ENCODE data around the gene ZNF467.

ZNF467 gene

DNA sequence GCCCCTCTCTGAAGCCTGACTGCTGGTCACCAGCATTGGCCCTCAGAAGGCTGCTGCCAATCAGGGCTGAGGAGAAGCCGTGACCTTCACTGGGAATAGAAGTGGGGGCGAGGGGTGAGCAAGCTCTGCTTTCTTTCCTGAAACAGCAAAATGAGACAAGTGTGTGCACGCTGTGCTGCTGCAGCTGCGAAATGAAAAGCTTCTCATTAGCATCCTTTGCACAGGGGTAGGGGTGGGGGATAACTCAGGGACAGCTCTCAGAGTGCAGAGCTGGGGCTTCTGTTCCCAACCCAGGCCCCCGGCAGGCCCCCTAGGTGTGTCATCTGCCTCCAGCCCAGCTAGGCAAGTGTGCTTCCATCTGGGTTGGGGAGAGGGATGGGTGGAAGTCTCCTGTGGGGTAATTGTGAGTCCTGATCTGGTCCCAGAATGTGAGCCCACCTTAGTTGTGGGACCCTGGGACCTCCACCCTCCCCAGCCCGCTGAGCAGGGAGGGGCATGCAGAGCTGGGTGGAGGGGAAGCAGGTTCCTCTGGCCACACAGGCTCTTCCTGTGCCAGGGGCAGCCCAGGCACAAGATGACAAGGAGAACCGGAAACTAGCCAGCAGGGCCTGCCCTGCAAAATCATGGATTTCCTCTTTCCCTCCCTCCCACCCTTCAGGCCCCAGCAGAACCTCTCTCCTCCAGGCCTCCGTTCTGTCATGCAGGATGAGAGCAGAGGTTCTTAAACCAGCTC is 22.2 kb downstream of the ZNF467 start:
- no peak for DNase-seq (ENCODE audit: low read depth in 1 of 2, low spot score in 1 of 2)

DNA sequence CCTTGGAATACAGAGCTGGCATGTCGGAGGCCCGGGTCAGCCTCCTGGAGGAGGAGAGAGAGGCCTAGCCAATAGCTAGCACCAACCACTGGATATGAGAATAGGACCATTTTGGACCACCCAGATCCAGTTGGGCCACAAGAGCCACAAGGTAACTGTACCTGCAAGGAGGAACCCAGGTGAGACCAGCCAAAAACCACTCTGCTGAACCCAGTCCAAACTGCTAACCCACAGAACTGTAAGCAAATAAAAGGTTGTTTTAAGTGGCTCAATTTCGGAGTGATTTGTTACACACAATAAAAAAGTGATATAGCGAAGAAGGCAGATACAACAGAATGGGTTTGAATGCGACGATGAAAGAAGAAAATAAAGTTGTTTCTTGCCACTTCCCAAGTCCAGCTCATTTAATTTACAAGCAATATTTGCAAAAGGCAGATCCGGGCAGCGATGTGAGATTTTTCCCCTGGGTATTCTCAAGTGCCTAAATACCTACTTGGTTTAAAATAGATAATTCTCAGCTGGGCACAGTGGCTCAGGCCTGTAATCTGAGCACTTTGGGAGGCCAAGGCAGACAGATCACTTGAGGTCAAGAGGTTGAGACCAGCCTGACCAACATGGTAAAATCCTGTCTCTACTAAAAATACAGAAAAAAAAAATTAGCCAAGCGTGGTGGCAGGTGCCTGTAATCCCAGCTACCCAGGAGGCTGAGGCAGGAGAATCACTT is 23.1 kb downstream of the ZNF467 start:
- DNase-seq (ENCODE audit: low read depth in 1 of 2, low spot score in 1 of 2), result no peak

- no peak for DNase-seq (ENCODE audit: low read depth in 1 of 2, low spot score in 1 of 2)
These were observed 25.1 kb downstream of the ZNF467 start for GRCh38 chr7:149748076-149748874.

- DNase-seq (ENCODE audit: low read depth in 1 of 2, low spot score in 1 of 2), result no peak
These were observed 29.7 kb downstream of the ZNF467 start for GRCh38 chr7:149743476-149744255.

DNA sequence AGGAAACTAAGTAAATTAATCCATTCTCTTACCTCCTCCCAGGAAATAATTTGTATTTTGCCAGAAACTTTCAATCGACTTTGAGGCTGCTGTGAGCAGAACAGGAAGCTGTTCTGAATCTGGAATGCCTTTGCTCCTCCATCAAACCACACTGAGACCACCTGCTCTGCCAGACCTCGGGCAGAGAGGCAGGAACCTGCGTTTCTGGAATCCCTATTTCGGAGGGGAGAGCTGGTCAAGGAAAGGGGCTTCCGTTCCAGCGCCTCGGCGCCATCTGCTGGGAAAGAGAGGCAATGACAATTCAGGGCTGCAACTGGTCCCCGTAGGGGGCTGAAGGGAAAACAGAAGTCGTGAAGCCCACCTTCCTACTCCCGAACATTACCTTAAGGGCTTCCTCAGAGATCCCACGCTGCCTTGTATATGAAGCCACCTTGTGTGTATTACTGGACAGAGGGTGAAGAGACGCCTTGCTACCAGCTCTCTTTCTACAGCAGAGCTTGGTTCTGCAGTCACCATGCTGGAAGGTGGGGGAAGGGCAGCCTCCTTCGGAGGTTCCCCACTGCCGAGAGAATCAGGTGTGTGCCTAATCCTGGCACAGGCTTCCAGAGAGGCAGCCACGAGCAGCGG is 31.2 kb downstream of the ZNF467 start:
- DNase-seq (ENCODE audit: low read depth in 1 of 2, low spot score in 1 of 2), result peak; percentile 43 to 50

GRCh38 chr7:149741629-149742028 is 31.8 kb downstream of the ZNF467 start:
- DNase-seq (ENCODE audit: low read depth in 1 of 2, low spot score in 1 of 2), result no peak

GRCh38 chr7:149736478-149737360 is 36.7 kb downstream of the ZNF467 start:
- DNase-seq (ENCODE audit: low read depth in 1 of 2, low spot score in 1 of 2), result no peak

- DNase-seq (ENCODE audit: low read depth in 1 of 2, low spot score in 1 of 2), result no peak
These were observed 37.5 kb downstream of the ZNF467 start for GRCh38 chr7:149735779-149736477.

- DNase-seq (ENCODE audit: low read depth in 1 of 2, low spot score in 1 of 2), result no peak
These were observed 38.2 kb downstream of the ZNF467 start for GRCh38 chr7:149735181-149735602.

DNA sequence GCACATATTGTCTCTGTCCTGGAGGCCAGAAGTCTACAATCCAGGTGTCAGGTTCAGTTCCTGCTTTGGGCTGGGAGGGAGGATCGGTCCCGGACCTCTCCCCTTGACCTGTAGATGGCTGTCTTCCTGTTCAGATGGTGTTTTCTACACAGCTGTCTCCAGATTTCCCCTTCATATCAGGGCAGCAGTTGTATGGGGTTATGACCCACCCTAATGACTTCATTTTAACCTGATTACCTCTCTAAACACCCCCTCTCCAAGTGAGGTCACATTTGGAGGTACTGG is 38.7 kb downstream of the ZNF467 start:
- no peak for DNase-seq (ENCODE audit: low read depth in 1 of 2, low spot score in 1 of 2)

GRCh38 chr7:149733924-149734790 is 39.2 kb downstream of the ZNF467 start:
- no peak for DNase-seq (ENCODE audit: low read depth in 1 of 2, low spot score in 1 of 2)

DNA sequence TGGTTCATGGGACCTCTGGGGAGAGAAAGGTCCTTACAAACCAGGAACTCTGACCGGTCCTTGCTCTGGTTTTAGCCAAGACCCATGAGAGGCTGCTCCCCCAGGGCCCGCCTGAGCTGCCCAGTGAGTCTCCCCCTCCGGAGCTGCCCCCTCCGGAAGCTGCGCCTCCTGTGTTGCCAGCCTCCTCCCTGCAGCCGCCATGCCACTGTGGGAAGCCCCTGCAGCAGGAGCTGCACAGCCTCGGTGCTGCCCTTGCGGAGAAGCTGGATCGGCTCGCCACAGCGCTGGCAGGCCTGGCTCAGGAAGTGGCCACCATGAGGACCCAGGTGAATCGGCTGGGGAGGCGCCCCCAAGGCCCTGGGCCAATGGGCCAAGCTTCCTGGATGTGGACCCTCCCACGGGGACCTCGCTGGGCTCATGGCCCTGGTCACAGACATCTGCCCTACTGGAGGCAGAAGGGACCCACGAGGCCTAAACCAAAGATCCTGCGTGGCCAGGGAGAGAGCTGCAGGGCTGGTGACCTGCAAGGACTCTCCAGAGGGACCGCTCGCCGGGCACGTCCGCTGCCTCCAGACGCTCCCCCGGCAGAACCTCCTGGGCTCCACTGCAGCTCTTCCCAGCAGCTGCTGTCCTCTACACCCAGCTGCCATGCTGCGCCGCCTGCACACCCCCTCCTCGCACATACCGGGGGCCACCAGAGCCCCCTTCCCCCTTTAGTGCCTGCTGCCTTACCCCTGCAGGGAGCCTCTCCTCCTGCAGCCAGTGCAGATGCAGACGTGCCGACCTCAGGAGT is 40.1 kb downstream of the ZNF467 start:
- DNase-seq (ENCODE audit: low read depth in 1 of 2, low spot score in 1 of 2), result no peak

GRCh38 chr7:149732611-149733010 is 40.8 kb downstream of the ZNF467 start:
- no peak for DNase-seq (ENCODE audit: low read depth in 1 of 2, low spot score in 1 of 2)

GRCh38 chr7:149732111-149732561 is 41.3 kb downstream of the ZNF467 start:
- DNase-seq (ENCODE audit: low read depth in 1 of 2, low spot score in 1 of 2), result no peak

- DNase-seq (ENCODE audit: low read depth in 1 of 2, low spot score in 1 of 2), result no peak
These were observed 42.0 kb downstream of the ZNF467 start for GRCh38 chr7:149731207-149731955.

DNA sequence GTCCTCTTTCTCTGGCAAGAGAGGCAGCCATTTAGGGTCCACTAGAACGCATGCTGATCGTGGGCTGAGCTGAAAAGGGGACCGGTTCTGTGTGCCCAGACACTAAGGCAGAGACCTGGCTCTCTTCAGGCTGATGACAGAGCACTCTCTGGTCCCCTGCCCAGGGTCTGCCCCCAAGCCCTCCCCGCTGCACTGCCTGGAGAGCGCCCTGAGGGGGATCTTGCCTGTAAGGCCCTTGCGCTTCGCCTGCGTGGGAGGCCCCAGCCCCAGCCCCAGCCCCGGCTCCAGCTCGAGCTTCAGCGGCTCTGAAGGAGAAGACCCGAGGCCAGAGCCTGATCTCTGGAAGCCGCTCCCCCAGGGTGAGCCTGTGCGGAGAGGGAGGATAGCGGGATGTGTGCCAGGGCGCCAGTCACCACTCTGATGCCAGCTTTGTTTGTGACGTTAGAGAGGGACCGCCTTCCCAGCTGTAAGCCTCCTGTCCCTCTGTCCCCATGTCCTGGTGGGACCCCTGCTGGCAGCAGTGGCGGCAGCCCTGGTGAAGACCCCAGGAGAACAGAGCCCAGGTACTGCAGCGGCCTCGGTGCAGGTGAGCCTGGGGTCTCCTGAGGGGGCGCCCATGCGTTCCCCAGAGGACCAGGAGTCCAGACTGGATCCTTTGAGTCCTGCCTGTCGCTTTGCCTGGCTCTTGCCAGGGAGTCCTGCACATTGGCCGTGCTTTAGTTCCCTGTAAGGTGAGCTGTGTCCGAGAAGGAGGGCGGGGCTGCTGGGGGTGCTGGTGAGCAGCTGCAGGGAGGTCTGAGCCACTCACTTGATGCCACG is 43.2 kb downstream of the ZNF467 start:
- no peak for DNase-seq (ENCODE audit: low read depth in 1 of 2, low spot score in 1 of 2)
